HepG2 (cell line): ENCODE data around the gene SIRT7. TPM values are rescaled to one million over a fixed set of nuclear protein-coding genes. Genes with fewer than 3 reads are reported as not detected.

ENCODE experiments used
- ATAC-seq: fragments of 200-7000 bp; cut with Tn5 transposase; 3 replicates; pipeline ENCODE4 v1.9.1; 2020; ENCODE audit warnings: mild to moderate bottlenecking, moderate library complexity
- BruUV-seq: library from RNA; stranded (reverse); fragments of 400-500 nt; replicated peaks from 2 replicates; lab custom pipeline; 2021; lab: Mats Ljungman, UMichigan
- CTCF ChIA-PET: fragments of 300-600 bp; formaldehyde crosslinking; extraction: SDS; loops from one replicate; lab custom pipeline; 2021; ENCODE audit warnings: low total read pairs, inconsistent platforms, low intra/inter-chr PET ratio; lab: Yijun Ruan, JAX
- POLR2A ChIA-PET: fragments of 350-600 bp; sonication (Branson Sonifier 250); formaldehyde crosslinking; loops from one replicate; lab custom pipeline; 2020; ENCODE audit warnings: antibody characterized with exemption, inconsistent platforms; lab: Yijun Ruan, JAX
- DNase-seq: peaks from one replicate; pipeline ENCODE4 v3.0.0-alpha.2; 2015; ENCODE audit warnings: low spot score
- FAIRE-seq: peaks from 3 replicates; lab custom pipeline; 2011; peaks lifted over from hg19 to GRCh38; lab: Jason Lieb, UNC
- H2AFZ ChIP-seq: one replicate; pipeline ENCODE4 v1.6.1; 2011; ENCODE audit warnings: low read length, inconsistent platforms
- H3K27ac ChIP-seq: fragments of 300-600 bp; 3 replicates; pipeline ENCODE4 v1.8.0; 2011; ENCODE audit warnings: mixed run types, mild to moderate bottlenecking, mixed read lengths, low read length, inconsistent platforms; ENCODE audit not compliant: insufficient read depth; ENCODE audit errors: extremely low read length
- H3K27me3 ChIP-seq, 2 experiments: fragments of 200-600 bp in 1 of 2; 2 replicates in 1 of 2; 3 replicates in 1 of 2; pipeline versions ENCODE4 v1.6.0 to v1.8.0; 2011; ENCODE audit warnings: low read length in 2 of 2, mild to moderate bottlenecking in 2 of 2, moderate library complexity in 2 of 2, inconsistent platforms in 1 of 2; ENCODE audit not compliant: insufficient read depth in 2 of 2, control insufficient read depth in 1 of 2
- H3K36me3 ChIP-seq, 2 experiments: fragments of 200-600 bp in 1 of 2; replicated peaks in 1 of 2; 2 replicates in 1 of 2; 3 replicates in 1 of 2; pipeline versions ENCODE4 v1.5.1 to v1.8.0; 2011; ENCODE audit warnings: low read length in 2 of 2, inconsistent platforms in 1 of 2; ENCODE audit not compliant: insufficient read depth in 2 of 2, control insufficient read depth in 1 of 2
- H3K4me1 ChIP-seq: 2 replicates; pipeline ENCODE4 v1.5.1; 2012; ENCODE audit warnings: low read length, inconsistent platforms; ENCODE audit not compliant: insufficient read depth
- H3K4me2 ChIP-seq: 2 replicates; pipeline ENCODE4 v1.6.0; 2011; ENCODE audit warnings: low read depth, low read length, inconsistent platforms
- H3K4me3 ChIP-seq, 3 experiments: fragments of 200-600 bp in 1 of 3; sonication (generic), shearing (Covaris generic) in 1 of 3; replicated peaks in 1 of 3; 2 replicates each; pipeline ENCODE4 v1.5.1; 2011 to 2016; ENCODE audit warnings: low read length in 3 of 3, inconsistent platforms in 2 of 3, low read depth in 2 of 3, mild to moderate bottlenecking in 2 of 3, control low read depth in 1 of 3, mixed read lengths in 1 of 3; ENCODE audit not compliant: insufficient read depth in 1 of 3
- H3K79me2 ChIP-seq: one replicate; pipeline ENCODE4 v1.6.1; 2011; ENCODE audit warnings: low read length, inconsistent platforms; ENCODE audit not compliant: insufficient read depth
- H3K9ac ChIP-seq: 2 replicates; pipeline ENCODE4 v1.6.0; 2011; ENCODE audit warnings: mild to moderate bottlenecking, low read depth, low read length, inconsistent platforms; ENCODE audit not compliant: insufficient read depth
- H3K9me3 ChIP-seq: 2 replicates; pipeline ENCODE4 v1.5.1; 2012; ENCODE audit warnings: mild to moderate bottlenecking, low read length
- H4K20me1 ChIP-seq: 2 replicates; pipeline ENCODE4 v1.6.0; 2011; ENCODE audit warnings: inconsistent platforms, mild to moderate bottlenecking, low read length, moderate library complexity; ENCODE audit not compliant: insufficient read depth
- AGO2 ChIP-seq: fragments of 200-400 bp; formaldehyde crosslinking; optimal IDR thresholded peaks from 2 replicates; pipeline ENCODE3; 2017; ENCODE audit warnings: mild to moderate bottlenecking, low read depth, low read length, moderate library complexity
- CCDC6 ChIP-seq: sonication (generic); formaldehyde crosslinking; IDR thresholded peaks from 2 replicates; pipeline ENCODE4 v1.8.1; 2022; ENCODE audit warnings: mild to moderate bottlenecking, missing genetic modification reagents, moderate library complexity
- IRX3 ChIP-seq: sonication (generic); formaldehyde crosslinking; IDR thresholded peaks from 2 replicates; pipeline ENCODE4 v1.8.1; 2023; ENCODE audit warnings: mild to moderate bottlenecking, low read depth, missing genetic modification reagents, borderline replicate concordance
- SALL2 ChIP-seq: sonication (generic); formaldehyde crosslinking; IDR thresholded peaks from 2 replicates; pipeline ENCODE4 v1.8.1; 2023; ENCODE audit warnings: mild to moderate bottlenecking, missing genetic modification reagents, inconsistent platforms
- YEATS4 ChIP-seq: sonication (generic); formaldehyde crosslinking; IDR thresholded peaks from 2 replicates; pipeline ENCODE4 v1.4.0; 2020; ENCODE audit warnings: missing genetic modification reagents, borderline replicate concordance
- ZNF224 ChIP-seq: sonication (generic); formaldehyde crosslinking; IDR thresholded peaks from 2 replicates; pipeline ENCODE4 v1.5.0; 2020; ENCODE audit warnings: mild to moderate bottlenecking, missing genetic modification reagents
- ZNF251 ChIP-seq: sonication (generic); formaldehyde crosslinking; IDR thresholded peaks from 2 replicates; pipeline ENCODE4 v1.9.0; 2021; ENCODE audit warnings: mild to moderate bottlenecking, missing genetic modification reagents
- ZNF704 ChIP-seq: sonication (generic); formaldehyde crosslinking; IDR thresholded peaks from 2 replicates; pipeline ENCODE4 v1.8.1; 2023; ENCODE audit warnings: mild to moderate bottlenecking, inconsistent platforms, moderate library complexity, missing genetic modification reagents, borderline replicate concordance
- ZNF710 ChIP-seq: sonication (generic); formaldehyde crosslinking; IDR thresholded peaks from 2 replicates; pipeline ENCODE4 v1.5.0; 2020; ENCODE audit warnings: mild to moderate bottlenecking, missing genetic modification reagents, borderline replicate concordance
- ZSCAN31 ChIP-seq: sonication (generic); formaldehyde crosslinking; IDR thresholded peaks from 2 replicates; pipeline ENCODE4 v1.5.0; 2020; ENCODE audit warnings: low read depth, mild to moderate bottlenecking, missing genetic modification reagents
- ZUFSP ChIP-seq: sonication (generic); formaldehyde crosslinking; IDR thresholded peaks from 2 replicates; pipeline ENCODE4 v1.9.0; 2021; ENCODE audit warnings: missing genetic modification reagents, mild to moderate bottlenecking, borderline replicate concordance
- WGBS: methylation state at CpG from one replicate; pipeline ENCODE4 v1.1.6; 2017; ENCODE audit warnings: low lambda C conversion rate; 5-methylcytosine and 5-hydroxymethylcytosine counted together
- in situ Hi-C: cut with HindIII; loops from 2 replicates; pipeline ENCODE4 v1.10.0; 2017; ENCODE audit warnings: low pct_unique_long_range_greater_than_20kb; ENCODE audit not compliant: extremely low pct_ligation_motif_present
- intact Hi-C: fragments of 100-400 bp; cut with micrococcal nuclease; formaldehyde crosslinking; loops from one replicate; pipeline ENCODE4 v1.10.0; 2022; ENCODE audit not compliant: unreplicated experiment
- polyA plus RNA-seq, 8 experiments: library from polyadenylated mRNA; depleted of rRNA in 3 of 8; stranded (reverse) in 7 of 8; unstranded in 1 of 8; fragments of >200 nt; fragmentation: Illumina TruSeq in 4 of 8; extraction: Trizol in 4 of 8; gene quantifications; 2 replicates each; pipeline versions ENCODE4 v1.2.1 to v1.2.3, GENCODE V29; 2011 to 2016; ENCODE audit warnings: low read depth in 4 of 8, missing spikeins in 1 of 8, mixed read lengths in 1 of 8; ENCODE audit not compliant: insufficient read depth in 1 of 8
- total RNA-seq, 5 experiments: library from RNA; depleted of rRNA; stranded (reverse); fragments of >200 nt; fragmentation: Illumina TruSeq; extraction: Trizol; gene quantifications; 2 replicates each; pipeline ENCODE4 v1.2.3, GENCODE V29; 2016; ENCODE audit warnings: low read depth in 1 of 5

Gene SIRT7
- total and polyA plus RNA-seq, 2 of the 13 experiments (the other 11 are each of a cell fraction or from before 2014, with no cell fraction given): 8.3 to 24.8 TPM

GRCh38 chr17:81960130-81960958 is 42.4 kb upstream of the SIRT7 start (continued):
- 0 out of 2 replicates have a peak, but pooled peaks have one; percentile 44 for TF ChIP-seq ZNF704 (CRISPR knock-in tag)

GRCh38 chr17:81959362-81960129 is 41.6 kb upstream of the SIRT7 start:
- intact Hi-C loops: loop anchor here (2.0 kb wide), 1 partner anchor 35 kb away; no protein-coding TSS in a partner anchor
- H3K9me3 ChIP-seq: no peaks in the 10 kb centered on the region
- TF ChIP-seq CCDC6 (peak; percentile 63), ZUFSP (no peak), ZNF710 (no peak), SALL2 (CRISPR knock-in tag) (peak; percentile 74; the same call in 1 of the 2 replicates), ZSCAN31 (CRISPR knock-in tag) (peak; percentile 45; the same call in 1 of the 2 replicates), AGO2 (peak; percentile 97), ZNF251 (CRISPR knock-in tag) (0 out of 2 replicates have a peak, but pooled peaks have one; percentile 44), IRX3 (peak; percentile 45; the same call in 1 of the 2 replicates), YEATS4 (CRISPR knock-in tag) (peak; percentile 78), ZNF224 (0 out of 2 replicates have a peak, but pooled peaks have one; percentile 51)

More at GRCh38 chr17:81959362-81960129, 41.6 kb upstream of the SIRT7 start:
- Histone ChIP-seq H3K4me1 (peaks cover 70% of the 10 kb centered on the region), H3K36me3 (peaks cover 26 to 46% of the 10 kb centered on the region in 2 experiments), H4K20me1 (peaks cover 21% of the 10 kb centered on the region), H3K79me2 (peaks cover 63% of the 10 kb centered on the region), H3K27ac (peak overlapping the region; percentile 86), H3K4me3 (peak overlapping the region; percentile 95 to 97 (median 96)), H3K4me2 (peak overlapping the region; percentile 99), H2AFZ (no peak overlapping the region), H3K27me3 (no peaks in the 10 kb centered on the region; a peak in 1 of 5 replicates), H3K9ac (peak overlapping the region; percentile 99)
- ATAC-seq (peak; percentile 49), FAIRE-seq (no peak), DNase-seq (peak; percentile 40)
- POLR2A ChIA-PET: interaction anchor here (0.6 to 7.0 kb wide), 13 partner anchors 8 to 78 kb away, joined by 3 to 406 read pairs (median 15); partner anchors contain the start of genes ASPSCR1, CENPX, DCXR and LRRC45
- 1% methylated on average over 11 of the region's 112 CpGs for WGBS
- CTCF ChIA-PET: interaction anchor here (1.0 to 4.7 kb wide), 10 partner anchors 10 to 78 kb away, joined by 4 to 181 read pairs (median 20); partner anchors contain the start of genes ASPSCR1, CENPX, DCXR and LRRC45
- in situ Hi-C loops: loop anchor here (5.0 kb wide), 2 partner anchors 38 to 63 kb away; partner anchors contain the start of genes CENPX and LRRC45
- BruUV-seq: no TSS peak
